Neural progenitor cell (in vitro differentiated cells): ENCODE measurements around the gene PKP3. TPM values are rescaled to one million over a fixed set of nuclear protein-coding genes. Genes with fewer than 3 reads are reported as not detected.

Experiments used
- DNase-seq: peaks from one replicate; pipeline ENCODE4 v3.0.0-alpha.2; 2016; ENCODE audit warnings: low spot score
- H2AFZ ChIP-seq: fragments of 200-600 bp; sonication (generic); replicated peaks from 2 replicates; pipeline ENCODE4 v1.6.1; 2016; ENCODE audit warnings: antibody characterized with exemption
- H3F3A ChIP-seq: fragments of 200-600 bp; sonication (generic); 2 replicates; pipeline ENCODE4 v1.6.1; 2016; ENCODE audit warnings: antibody characterized with exemption, low read depth
- H3K27ac ChIP-seq: fragments of 200-600 bp; sonication (generic); 2 replicates; pipeline ENCODE4 v1.5.1; 2016; ENCODE audit warnings: mild to moderate bottlenecking
- H3K27me3 ChIP-seq: fragments of 200-600 bp; sonication (generic); 2 replicates; pipeline ENCODE4 v1.6.1; 2016; ENCODE audit warnings: mild to moderate bottlenecking, moderate library complexity
- H3K36me3 ChIP-seq: fragments of 200-600 bp; sonication (generic); 2 replicates; pipeline ENCODE4 v1.5.1; 2016
- H3K4me1 ChIP-seq: fragments of 200-600 bp; sonication (generic); 2 replicates; pipeline ENCODE4 v1.6.1; 2016; ENCODE audit warnings: mixed run types
- H3K4me2 ChIP-seq: fragments of 200-600 bp; sonication (generic); 2 replicates; pipeline ENCODE4 v1.6.1; 2016
- H3K4me3 ChIP-seq: fragments of 200-600 bp; sonication (generic); 2 replicates; pipeline ENCODE4 v1.5.1; 2016
- H3K79me2 ChIP-seq: fragments of 200-600 bp; sonication (generic); 2 replicates; pipeline ENCODE4 v1.6.1; 2016; ENCODE audit warnings: low read depth
- H3K9ac ChIP-seq: fragments of 200-600 bp; sonication (generic); 2 replicates; pipeline ENCODE4 v1.6.1; 2016
- H3K9me3 ChIP-seq: fragments of 200-600 bp; sonication (generic); 2 replicates; pipeline ENCODE4 v1.5.1; 2016; ENCODE audit warnings: low read depth
- H4K20me1 ChIP-seq: fragments of 200-600 bp; sonication (generic); 2 replicates; pipeline ENCODE4 v1.6.1; 2016; ENCODE audit warnings: low read depth
- H3K27ac Mint-ChIP-seq: 3 replicates; pipeline ENCODE4 v1.8.0; 2021; ENCODE audit warnings: mixed read lengths
- H3K27me3 Mint-ChIP-seq: 2 replicates; pipeline ENCODE4 v1.8.0; 2022; ENCODE audit warnings: low read depth, mild to moderate bottlenecking, inconsistent platforms, moderate library complexity, mixed read lengths; ENCODE audit not compliant: insufficient read depth
- H3K36me3 Mint-ChIP-seq: 3 replicates; pipeline ENCODE4 v1.8.0; 2021; ENCODE audit warnings: mixed read lengths
- H3K4me1 Mint-ChIP-seq: 3 replicates; pipeline ENCODE4 v1.8.0; 2021; ENCODE audit warnings: mixed read lengths
- H3K4me3 Mint-ChIP-seq: 3 replicates; pipeline ENCODE4 v1.8.0; 2021; ENCODE audit warnings: mild to moderate bottlenecking, moderate library complexity, mixed read lengths
- H3K9me3 Mint-ChIP-seq: 3 replicates; pipeline ENCODE4 v1.8.0; 2020; ENCODE audit warnings: mixed read lengths
- EZH2 ChIP-seq: fragments of 200-600 bp; sonication (generic); IDR thresholded peaks from 2 replicates; pipeline ENCODE4 v1.6.1; 2017; ENCODE audit warnings: antibody characterized with exemption, mild to moderate bottlenecking, moderate library complexity
- EZH2phosphoT487 ChIP-seq: fragments of 200-600 bp; sonication (generic); IDR thresholded peaks from 2 replicates; pipeline ENCODE4 v1.6.1; 2017; ENCODE audit warnings: antibody characterized with exemption
- total RNA-seq: library from RNA; depleted of rRNA; stranded (reverse); fragments of >200 nt; gene quantifications from 2 replicates; pipeline ENCODE4 v1.2.3, GENCODE V29; 2015; ENCODE audit warnings: low replicate concordance
- TF ChIP-seq, protein P1 (sequence below): fragments of 200-600 bp; sonication (generic); IDR thresholded peaks from 2 replicates; pipeline ENCODE4 v1.5.1; 2017; ENCODE audit warnings: antibody characterized with exemption, mild to moderate bottlenecking

PKP3 gene
- total RNA-seq, 1 donor from 2014 or later: 8.5 TPM

- Histone ChIP-seq H3K36me3 (no peaks in the 10 kb centered on the region), H4K20me1 (no peaks in the 10 kb centered on the region), H3K4me1 (no peaks in the 10 kb centered on the region), H3K9me3 (no peaks in the 10 kb centered on the region), H3K9ac (no peak overlapping the region), H3F3A (no peaks in the 10 kb centered on the region), H3K4me2 (no peak overlapping the region), H2AFZ (no peak overlapping the region), H3K4me3 (no peak overlapping the region), H3K27me3 (peaks cover 7% of the 10 kb centered on the region), H3K79me2 (no peaks in the 10 kb centered on the region), H3K27ac (no peak overlapping the region)
- Mint-ChIP-seq H3K4me1 (no peaks in the 10 kb centered on the region), H3K36me3 (no peaks in the 10 kb centered on the region), H3K27ac (no peak overlapping the region), H3K9me3 (peaks cover 2% of the 10 kb centered on the region), H3K4me3 (no peak overlapping the region), H3K27me3 (peaks cover 11% of the 10 kb centered on the region)
- TF ChIP-seq EZH2phosphoT487 (no peak), EZH2 (no peak)
- TF ChIP-seq, protein P1, sequence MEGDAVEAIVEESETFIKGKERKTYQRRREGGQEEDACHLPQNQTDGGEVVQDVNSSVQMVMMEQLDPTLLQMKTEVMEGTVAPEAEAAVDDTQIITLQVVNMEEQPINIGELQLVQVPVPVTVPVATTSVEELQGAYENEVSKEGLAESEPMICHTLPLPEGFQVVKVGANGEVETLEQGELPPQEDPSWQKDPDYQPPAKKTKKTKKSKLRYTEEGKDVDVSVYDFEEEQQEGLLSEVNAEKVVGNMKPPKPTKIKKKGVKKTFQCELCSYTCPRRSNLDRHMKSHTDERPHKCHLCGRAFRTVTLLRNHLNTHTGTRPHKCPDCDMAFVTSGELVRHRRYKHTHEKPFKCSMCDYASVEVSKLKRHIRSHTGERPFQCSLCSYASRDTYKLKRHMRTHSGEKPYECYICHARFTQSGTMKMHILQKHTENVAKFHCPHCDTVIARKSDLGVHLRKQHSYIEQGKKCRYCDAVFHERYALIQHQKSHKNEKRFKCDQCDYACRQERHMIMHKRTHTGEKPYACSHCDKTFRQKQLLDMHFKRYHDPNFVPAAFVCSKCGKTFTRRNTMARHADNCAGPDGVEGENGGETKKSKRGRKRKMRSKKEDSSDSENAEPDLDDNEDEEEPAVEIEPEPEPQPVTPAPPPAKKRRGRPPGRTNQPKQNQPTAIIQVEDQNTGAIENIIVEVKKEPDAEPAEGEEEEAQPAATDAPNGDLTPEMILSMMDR: no peak
- no peak for DNase-seq
These were observed 31.3 kb downstream of the PKP3 start for GRCh38 chr11:425301-425700.

GRCh38 chr11:426851-427250 is 32.8 kb downstream of the PKP3 start:
- no peaks in the 10 kb centered on the region for H3K4me1 Mint-ChIP-seq
- Histone ChIP-seq H3K9me3 (no peaks in the 10 kb centered on the region), H2AFZ (no peak overlapping the region), H3F3A (no peaks in the 10 kb centered on the region), H3K9ac (no peak overlapping the region), H4K20me1 (no peaks in the 10 kb centered on the region), H3K4me1 (no peaks in the 10 kb centered on the region), H3K4me2 (no peak overlapping the region), H3K4me3 (no peak overlapping the region), H3K27me3 (peaks cover 7% of the 10 kb centered on the region), H3K27ac (no peak overlapping the region), H3K79me2 (no peaks in the 10 kb centered on the region), H3K36me3 (no peaks in the 10 kb centered on the region)
- no peak overlapping the region for H3K4me3 Mint-ChIP-seq
- peaks cover 11% of the 10 kb centered on the region for H3K27me3 Mint-ChIP-seq
- DNase-seq: no peak
- TF ChIP-seq, protein P1: no peak
- TF ChIP-seq EZH2 (no peak), EZH2phosphoT487 (no peak)
- H3K27ac Mint-ChIP-seq: no peak overlapping the region
- no peaks in the 10 kb centered on the region for H3K36me3 Mint-ChIP-seq
- H3K9me3 Mint-ChIP-seq: peaks cover 2% of the 10 kb centered on the region

DNA sequence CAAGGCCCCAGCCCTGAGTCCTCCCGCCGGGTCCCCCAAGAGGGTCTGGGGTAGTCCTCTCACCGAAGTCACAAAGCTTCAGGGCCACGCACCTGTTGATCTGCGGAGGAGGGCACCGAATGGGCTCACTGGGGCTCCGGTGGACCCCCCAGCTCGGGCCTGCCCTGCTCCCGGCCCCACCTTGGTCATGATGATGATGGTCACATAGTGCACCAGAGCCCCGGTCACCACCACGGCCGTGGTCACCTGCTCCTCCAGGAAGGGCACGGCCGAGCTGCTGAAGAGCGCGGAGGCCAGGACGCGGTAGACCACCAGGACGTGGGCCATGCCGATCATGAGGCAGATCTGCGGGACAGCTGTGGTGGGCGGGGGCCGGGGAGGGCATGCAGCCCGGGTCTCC is 34.3 kb downstream of the PKP3 start:
- Histone ChIP-seq H3K9ac (no peak overlapping the region), H3K27ac (no peak overlapping the region), H3K79me2 (no peaks in the 10 kb centered on the region), H3K4me1 (no peaks in the 10 kb centered on the region), H3K9me3 (no peaks in the 10 kb centered on the region), H2AFZ (no peak overlapping the region), H3F3A (no peaks in the 10 kb centered on the region), H3K4me3 (no peak overlapping the region), H4K20me1 (no peaks in the 10 kb centered on the region), H3K27me3 (peaks cover 7% of the 10 kb centered on the region), H3K4me2 (no peak overlapping the region), H3K36me3 (no peaks in the 10 kb centered on the region)
- no peak overlapping the region for H3K4me3 Mint-ChIP-seq
- no peak overlapping the region for H3K27ac Mint-ChIP-seq
- TF ChIP-seq EZH2phosphoT487: no peak
- TF ChIP-seq EZH2: no peak
- TF ChIP-seq, protein P1: no peak
- H3K27me3 Mint-ChIP-seq: peaks cover 10% of the 10 kb centered on the region
- H3K9me3 Mint-ChIP-seq: peaks cover 2% of the 10 kb centered on the region
- H3K36me3 Mint-ChIP-seq: no peaks in the 10 kb centered on the region
- no peaks in the 10 kb centered on the region for H3K4me1 Mint-ChIP-seq
- DNase-seq: no peak
